A549 treated with Hydrocortisone at 1 μM for 4 hours (cell line): ENCODE data around the gene PABPC1L. TPM values are rescaled to one million over a fixed set of nuclear protein-coding genes. Genes with fewer than 3 reads are reported as not detected.

ENCODE experiments used
- total RNA-seq: library from RNA; stranded (reverse); fragments of 200-300 nt; extraction: Qiagen RNA extraction; gene quantifications from 5 replicates; pipeline ENCODE4 v1.2.3, GENCODE V29; 2022

The PABPC1L gene
- 12.6 to 16.8 TPM (median 15.4 TPM) in 5 replicates for total RNA-seq

GRCh38 chr20:44909872-44910689 is at the start of gene PABPC1L:
Gene PABPC1L (plus strand): TSS chr20:44910060. CDS start chr20:44910144, 84 bp downstream.

GRCh38 chr20:44885392-44886265 is 24.2 kb upstream of the PABPC1L start, which contains the start of gene YWHAB:
Gene YWHAB (plus strand): TSS chr20:44885705. CDS start chr20:44901534, 15,829 bp downstream.

GRCh38 chr20:44960103-44960852 is 50.4 kb downstream of the PABPC1L start, which contains the start of gene TOMM34:
Gene TOMM34 (minus strand): TSS chr20:44960397. CDS start chr20:44960333, 64 bp downstream.

GRCh38 chr20:44966030-44966961 is 56.4 kb downstream of the PABPC1L start, which contains the start of gene STK4:
Gene STK4 (plus strand): TSS chr20:44966512. CDS start chr20:44966569, 57 bp downstream.

Other genes starting within 250 kb of the PABPC1L start
- gene CCN5, start 194.7 kb upstream of the PABPC1L start, total RNA-seq, result 26.1 to 39.6 TPM (median 26.8 TPM) in 5 replicates
- gene KCNK15, start 164.2 kb upstream of the PABPC1L start, total RNA-seq, result 0.31 to 0.72 TPM (median 0.53 TPM) in 5 replicates
- gene RIMS4, start 99.5 kb upstream of the PABPC1L start, total RNA-seq, result 1.5 to 2.0 TPM (median 1.8 TPM) in 5 replicates
- 188 to 221 TPM (median 199 TPM) in 5 replicates for gene YWHAB, start 24.4 kb upstream of the PABPC1L start, total RNA-seq
- gene TOMM34, start 50.3 kb downstream of the PABPC1L start, total RNA-seq, result 38.2 to 44.5 TPM (median 42.0 TPM) in 5 replicates
- 11.1 to 16.9 TPM (median 13.4 TPM) in 5 replicates for gene STK4, start 56.5 kb downstream of the PABPC1L start, total RNA-seq
- gene KCNS1, start 191.1 kb downstream of the PABPC1L start, total RNA-seq, result not detected in 5 replicates
- not detected in 5 replicates for gene WFDC5, start 205.1 kb downstream of the PABPC1L start, total RNA-seq
- not detected in 5 replicates for gene WFDC12, start 214.4 kb downstream of the PABPC1L start, total RNA-seq